Neural cell (in vitro differentiated cells): ENCODE data around the gene DNAJC12.

ENCODE experiments used
- EZH2 ChIP-seq: fragments of 200-600, 300-800 bp; shearing (Covaris generic), sonication (generic); IDR thresholded peaks from 2 replicates; pipeline ENCODE4 v1.6.1; 2014; ENCODE audit warnings: antibody characterized with exemption, low read length, borderline replicate concordance, mild to moderate bottlenecking; ENCODE audit not compliant: insufficient read depth, poor library complexity, severe bottlenecking
- MXI1 ChIP-seq: fragments of 450-650 bp; conservative IDR thresholded peaks from 2 replicates; pipeline ENCODE4 v1.6.1; 2014; ENCODE audit warnings: antibody characterized with exemption, mild to moderate bottlenecking; ENCODE audit not compliant: poor library complexity, severe bottlenecking
- POLR2AphosphoS5 ChIP-seq: IDR thresholded peaks from 2 replicates; pipeline ENCODE4 v1.6.1; 2012
- RAD21 ChIP-seq: fragments of 450-650 bp; conservative IDR thresholded peaks from 2 replicates; pipeline ENCODE4 v1.6.1; 2014; ENCODE audit warnings: antibody characterized with exemption, mild to moderate bottlenecking, moderate library complexity
- SMC3 ChIP-seq: fragments of 450-650 bp; conservative IDR thresholded peaks from 2 replicates; pipeline ENCODE4 v1.6.1; 2014; ENCODE audit warnings: antibody characterized with exemption, mild to moderate bottlenecking, moderate library complexity; ENCODE audit not compliant: poor library complexity
- TAF1 ChIP-seq: IDR thresholded peaks from 2 replicates; pipeline ENCODE4 v1.6.1; 2012; ENCODE audit warnings: low read depth
- TF ChIP-seq, protein P1 (sequence below): fragments of 450-650 bp; IDR thresholded peaks from 2 replicates; pipeline ENCODE4 v1.5.1; 2014; ENCODE audit warnings: antibody characterized with exemption, mild to moderate bottlenecking, moderate library complexity; ENCODE audit not compliant: poor library complexity, severe bottlenecking

DNA sequence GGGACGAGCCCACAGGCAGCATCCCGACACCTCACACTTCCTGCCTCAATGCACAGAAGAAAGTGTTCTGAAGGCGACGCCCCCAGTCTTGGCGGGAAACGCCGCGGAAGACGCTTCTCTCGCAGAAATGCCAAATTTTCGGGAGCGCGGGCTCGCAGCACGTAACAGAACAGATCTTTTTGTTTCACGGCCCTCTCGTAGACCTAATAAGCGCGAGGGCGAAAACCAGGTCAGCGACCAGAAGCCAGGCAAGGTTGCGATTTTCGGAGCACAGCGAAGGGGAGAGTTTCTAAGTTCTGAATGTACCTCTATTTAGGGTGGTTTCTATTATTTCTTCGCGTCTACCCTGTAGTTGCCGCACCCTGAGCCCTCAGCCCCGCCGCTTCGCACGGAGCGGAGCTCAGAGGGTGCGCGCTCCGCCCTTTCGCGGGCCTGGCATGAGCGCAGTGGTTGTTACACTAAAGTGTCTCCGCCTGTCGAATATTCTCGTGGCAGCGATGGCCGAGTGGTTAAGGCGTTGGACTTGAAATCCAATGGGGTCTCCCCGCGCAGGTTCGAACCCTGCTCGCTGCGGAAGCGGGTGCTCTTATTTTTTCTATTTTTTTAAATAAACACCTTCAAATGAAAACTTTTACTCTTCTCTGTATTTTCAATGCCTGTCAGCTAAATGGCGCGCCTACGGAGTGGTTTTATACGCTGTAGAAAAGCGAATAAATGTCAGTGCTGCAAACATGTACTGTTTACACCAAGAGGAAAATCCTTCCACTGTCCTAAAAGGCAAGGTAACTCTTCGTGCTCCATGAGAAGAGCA lies 73.8 kb downstream of the DNAJC12 start:
- TF ChIP-seq POLR2AphosphoS5 (peak; percentile 16), RAD21 (no peak), TAF1 (no peak), SMC3 (peak; percentile 43), MXI1 (peak; percentile 58), EZH2 (no peak)
- TF ChIP-seq, protein P1, sequence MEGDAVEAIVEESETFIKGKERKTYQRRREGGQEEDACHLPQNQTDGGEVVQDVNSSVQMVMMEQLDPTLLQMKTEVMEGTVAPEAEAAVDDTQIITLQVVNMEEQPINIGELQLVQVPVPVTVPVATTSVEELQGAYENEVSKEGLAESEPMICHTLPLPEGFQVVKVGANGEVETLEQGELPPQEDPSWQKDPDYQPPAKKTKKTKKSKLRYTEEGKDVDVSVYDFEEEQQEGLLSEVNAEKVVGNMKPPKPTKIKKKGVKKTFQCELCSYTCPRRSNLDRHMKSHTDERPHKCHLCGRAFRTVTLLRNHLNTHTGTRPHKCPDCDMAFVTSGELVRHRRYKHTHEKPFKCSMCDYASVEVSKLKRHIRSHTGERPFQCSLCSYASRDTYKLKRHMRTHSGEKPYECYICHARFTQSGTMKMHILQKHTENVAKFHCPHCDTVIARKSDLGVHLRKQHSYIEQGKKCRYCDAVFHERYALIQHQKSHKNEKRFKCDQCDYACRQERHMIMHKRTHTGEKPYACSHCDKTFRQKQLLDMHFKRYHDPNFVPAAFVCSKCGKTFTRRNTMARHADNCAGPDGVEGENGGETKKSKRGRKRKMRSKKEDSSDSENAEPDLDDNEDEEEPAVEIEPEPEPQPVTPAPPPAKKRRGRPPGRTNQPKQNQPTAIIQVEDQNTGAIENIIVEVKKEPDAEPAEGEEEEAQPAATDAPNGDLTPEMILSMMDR: no peak
